SK-N-SH (cell line): ENCODE measurements around the gene CBX6. TPM values are rescaled to one million over a fixed set of nuclear protein-coding genes. Genes with fewer than 3 reads are reported as not detected.

Experiments used
- CTCF ChIA-PET: fragments of 300-600, 350-600 bp; formaldehyde crosslinking; extraction: SDS; loops from one replicate; lab custom pipeline; 2021; lab: Yijun Ruan, JAX
- POLR2A ChIA-PET: fragments of 350-600 bp; sonication (Branson Sonifier 250); formaldehyde crosslinking; extraction: SDS; loops from one replicate; lab custom pipeline; 2020; ENCODE audit warnings: antibody characterized with exemption, inconsistent platforms; lab: Yijun Ruan, JAX
- DNase-seq: peaks from one replicate; pipeline ENCODE4 v3.0.0; 2012
- H2AFZ ChIP-seq: fragments of 200-600 bp; sonication (generic); 2 replicates; pipeline ENCODE4 v1.8.1; 2016; ENCODE audit warnings: antibody characterized with exemption, mild to moderate bottlenecking, low read depth
- H3F3A ChIP-seq: fragments of 200-600 bp; sonication (generic); replicated peaks from 2 replicates; pipeline ENCODE3; 2016; ENCODE audit warnings: antibody characterized with exemption, mild to moderate bottlenecking; ENCODE audit not compliant: insufficient read depth
- H3K27ac ChIP-seq, 2 experiments: fragments of 200-500 bp in 1 of 2; fragments of 200-600 bp in 1 of 2; sonication (Bioruptor generic) in 1 of 2; sonication (generic), shearing (Covaris generic) in 1 of 2; 2 replicates each; pipeline versions ENCODE4 v1.5.1 to v1.6.1; 2014 to 2016; ENCODE audit warnings: low read depth in 2 of 2, inconsistent platforms in 1 of 2, low read length in 1 of 2, mild to moderate bottlenecking in 1 of 2, mixed read lengths in 1 of 2
- H3K27me3 ChIP-seq: fragments of 200-600 bp; sonication (generic), shearing (Covaris generic); 2 replicates; pipeline ENCODE4 v1.6.1; 2016; ENCODE audit warnings: mixed run types; ENCODE audit not compliant: insufficient read depth
- H3K36me3 ChIP-seq, 2 experiments: fragments of 200-500 bp in 1 of 2; fragments of 200-600 bp in 1 of 2; sonication (Bioruptor generic) in 1 of 2; sonication (generic) in 1 of 2; replicated peaks in 1 of 2; 2 replicates each; pipeline versions ENCODE3 to v1.5.1; 2014 to 2016; ENCODE audit warnings: low read length in 1 of 2, mild to moderate bottlenecking in 1 of 2; ENCODE audit not compliant: insufficient read depth in 2 of 2, control insufficient read depth in 1 of 2
- H3K4me1 ChIP-seq, 2 experiments: fragments of 200-500 bp in 1 of 2; fragments of 200-600 bp in 1 of 2; sonication (Bioruptor generic) in 1 of 2; sonication (generic), shearing (Covaris generic) in 1 of 2; 2 replicates each; pipeline versions ENCODE4 v1.5.1 to v1.6.1; 2014 to 2016; ENCODE audit warnings: low read depth in 1 of 2, low read length in 1 of 2, mixed run types in 1 of 2; ENCODE audit not compliant: insufficient read depth in 2 of 2, control insufficient read depth in 1 of 2
- H3K4me2 ChIP-seq: fragments of 200-600 bp; sonication (generic), shearing (Covaris generic); 2 replicates; pipeline ENCODE4 v1.6.1; 2017; ENCODE audit warnings: mixed run types
- H3K4me3 ChIP-seq, 2 experiments: fragments of 200-500 bp in 1 of 2; fragments of 200-600 bp in 1 of 2; sonication (Bioruptor generic) in 1 of 2; sonication (generic), shearing (Covaris generic) in 1 of 2; 2 replicates each; pipeline versions ENCODE4 v1.5.1 to v1.8.1; 2014 to 2016; ENCODE audit warnings: low read depth in 2 of 2, inconsistent platforms in 1 of 2, low read length in 1 of 2, mild to moderate bottlenecking in 1 of 2, mixed read lengths in 1 of 2, moderate library complexity in 1 of 2
- H3K79me2 ChIP-seq: fragments of 200-600 bp; sonication (generic); 2 replicates; pipeline ENCODE4 v1.8.1; 2017; ENCODE audit warnings: mild to moderate bottlenecking; ENCODE audit not compliant: insufficient read depth
- H3K9ac ChIP-seq: fragments of 200-600 bp; sonication (generic); 2 replicates; pipeline ENCODE4 v1.6.1; 2017; ENCODE audit warnings: mixed run types
- H3K9me2 ChIP-seq: fragments of 200-600 bp; sonication (generic); 2 replicates; pipeline ENCODE4 v1.6.1; 2017; ENCODE audit warnings: mixed run types
- H3K9me3 ChIP-seq: fragments of 200-600 bp; sonication (generic); 2 replicates; pipeline ENCODE4 v1.6.1; 2017; ENCODE audit warnings: mixed run types, mild to moderate bottlenecking, moderate library complexity
- H4K20me1 ChIP-seq: fragments of 200-600 bp; sonication (generic); 2 replicates; pipeline ENCODE4 v1.6.1; 2017; ENCODE audit warnings: mild to moderate bottlenecking, mixed run types; ENCODE audit not compliant: insufficient read depth
- EP300 ChIP-seq, 2 experiments: IDR thresholded peaks; 2 replicates each; pipeline versions ENCODE4 v1.4.0 to v1.6.1; 2012; ENCODE audit warnings: borderline replicate concordance in 1 of 2, low read depth in 1 of 2, low read length in 1 of 2
- EZH2phosphoT487 ChIP-seq: fragments of 200-600 bp; sonication (generic); IDR thresholded peaks from 2 replicates; pipeline ENCODE4 v1.6.1; 2017; ENCODE audit warnings: low read depth, mixed run types, mild to moderate bottlenecking, antibody characterized with exemption, moderate library complexity, borderline replicate concordance
- GATA2 ChIP-seq: sonication (generic); formaldehyde crosslinking; IDR thresholded peaks from 2 replicates; pipeline ENCODE4 v1.5.0; 2020; ENCODE audit warnings: mild to moderate bottlenecking, missing genetic modification reagents
- MAX ChIP-seq: IDR thresholded peaks from 2 replicates; pipeline ENCODE4 v1.4.0; 2012; ENCODE audit warnings: low read depth
- MEF2A ChIP-seq: IDR thresholded peaks from 2 replicates; pipeline ENCODE4 v1.4.0; 2012; ENCODE audit warnings: low read depth, borderline replicate concordance
- MXI1 ChIP-seq: IDR thresholded peaks from 2 replicates; pipeline ENCODE4 v1.6.1; 2012; ENCODE audit warnings: mild to moderate bottlenecking, low read depth, low read length, improper control_type of control experiment
- NFIC ChIP-seq: IDR thresholded peaks from 2 replicates; pipeline ENCODE4 v1.4.0; 2012; ENCODE audit warnings: borderline replicate concordance
- NRF1 ChIP-seq: IDR thresholded peaks from 2 replicates; pipeline ENCODE4 v1.6.1; 2012; ENCODE audit warnings: low read depth, mild to moderate bottlenecking, low read length
- PBX3 ChIP-seq: IDR thresholded peaks from 2 replicates; pipeline ENCODE4; 2012
- POLR2AphosphoS5 ChIP-seq: IDR thresholded peaks from 2 replicates; pipeline ENCODE4 v1.6.1; 2012; ENCODE audit warnings: low read depth, low read length
- RAD21 ChIP-seq: IDR thresholded peaks from 2 replicates; pipeline ENCODE4 v1.6.1; 2012; ENCODE audit warnings: mild to moderate bottlenecking, low read length
- RCOR1 ChIP-seq: fragments of 150-350 bp; IDR thresholded peaks from 2 replicates; pipeline ENCODE4 v1.6.1; 2017; ENCODE audit warnings: antibody characterized with exemption, low read length
- TAF1 ChIP-seq: IDR thresholded peaks from 2 replicates; pipeline ENCODE4 v1.6.1; 2012; ENCODE audit warnings: low read depth, mild to moderate bottlenecking, low read length, moderate library complexity, borderline replicate concordance
- TEAD4 ChIP-seq: IDR thresholded peaks from 2 replicates; pipeline ENCODE4 v1.4.0; 2012; ENCODE audit warnings: mild to moderate bottlenecking, borderline replicate concordance; ENCODE audit not compliant: insufficient read depth
- YY1 ChIP-seq: IDR thresholded peaks from 2 replicates; pipeline ENCODE4 v1.4.0; 2012; ENCODE audit warnings: low read depth, mild to moderate bottlenecking
- ZBTB33 ChIP-seq: IDR thresholded peaks from 2 replicates; pipeline ENCODE4 v1.4.0; 2012; ENCODE audit warnings: low read depth, borderline replicate concordance
- WGBS: methylation state at CpG from one replicate; pipeline ENCODE4 v1.1.6; 2017; ENCODE audit warnings: low lambda C conversion rate; 5-methylcytosine and 5-hydroxymethylcytosine counted together
- polyA plus RNA-seq, 3 experiments: library from polyadenylated mRNA; depleted of rRNA; stranded (reverse); fragments of >200 nt; gene quantifications; 2 replicates each; pipeline ENCODE4 v1.2.3, GENCODE V29; 2012

Gene CBX6
- polyA plus RNA-seq, 1 of the 3 experiments (the other 2 are of a cell fraction), result 5.4 TPM

GRCh38 chr22:38829485-38829884 lies 42.5 kb downstream of the CBX6 start:
- H3K4me2 ChIP-seq, result no peak overlapping the region
- no peaks in the 10 kb centered on the region for H3K9me2 ChIP-seq
- POLR2A ChIA-PET, result no interaction called here
- H3K27me3 ChIP-seq, result no peaks in the 10 kb centered on the region
- no peaks in the 10 kb centered on the region for H3F3A ChIP-seq
- no peaks in the 10 kb centered on the region for H3K9me3 ChIP-seq
- H3K27ac ChIP-seq, result no peak overlapping the region
- no peak overlapping the region for H2AFZ ChIP-seq
- no peaks in the 10 kb centered on the region for H3K79me2 ChIP-seq
- CTCF ChIA-PET, result interaction anchor here (1.3 kb wide), 1 partner anchor 13 kb away, joined by 4 read pairs; no protein-coding TSS in a partner anchor
- no peaks in the 10 kb centered on the region for H3K36me3 ChIP-seq
- no CpG with 5 or more reads among the region's 4 CpGs for WGBS
- no peaks in the 10 kb centered on the region for H4K20me1 ChIP-seq
- TF ChIP-seq PBX3, result no peak
- no peak for TF ChIP-seq GATA2 (CRISPR knock-in tag)
- no peak for TF ChIP-seq TEAD4
- no peak for TF ChIP-seq RCOR1
- no peak for TF ChIP-seq TAF1
- TF ChIP-seq POLR2AphosphoS5, result no peak
- no peak for TF ChIP-seq EP300 (IDR thresholded peaks at IDR 0.05; ENCODE audit: borderline replicate concordance in 1 of 2, low read depth in 1 of 2, low read length in 1 of 2)
- no peak for TF ChIP-seq ZBTB33
- TF ChIP-seq MAX, result no peak
- TF ChIP-seq MEF2A, result no peak
- TF ChIP-seq NFIC, result no peak
- no peak for TF ChIP-seq YY1
- TF ChIP-seq EZH2phosphoT487, result no peak
- TF ChIP-seq MXI1, result no peak
- TF ChIP-seq RAD21, result no peak
- no peak for TF ChIP-seq NRF1
- no peak for DNase-seq
- H3K9ac ChIP-seq, result no peak overlapping the region
- no peaks in the 10 kb centered on the region for H3K4me1 ChIP-seq
- no peak overlapping the region for H3K4me3 ChIP-seq
